Psoas muscle (tissue), 8 donors: ENCODE data around the gene DDAH1. TPM values are rescaled to one million over a fixed set of nuclear protein-coding genes. Genes with fewer than 3 reads are reported as not detected.
"Not testable (repeated sequence)": the region's sequence is repeated elsewhere in the genome, so short reads cannot be mapped to it uniquely, and the experiment has no call there.

Experiments
- ATAC-seq, 4 donors: fragments of 200-7000 bp; cut with Tn5 transposase; one replicate each; pipeline ENCODE4 v1.9.1; 2020; ENCODE audit warnings: moderate library complexity in 3 of 4, mild to moderate bottlenecking in 2 of 4
- DNase-seq, 2 donors: peaks; one replicate each; pipeline ENCODE4 v3.0.0-alpha.2; 2020
- H3K27ac ChIP-seq: fragments of 200-600 bp; one replicate; pipeline ENCODE4 v1.8.0; 2022
- H3K27me3 ChIP-seq, 3 donors: fragments of 200-600 bp in 1 of 3; one replicate each; pipeline versions ENCODE4 v1.6.1 to v1.8.0; 2013 to 2022; ENCODE audit warnings: low read length in 2 of 3, mild to moderate bottlenecking in 2 of 3, moderate library complexity in 1 of 3; ENCODE audit not compliant: insufficient read depth in 3 of 3
- H3K36me3 ChIP-seq, 2 donors: fragments of 200-600 bp in 1 of 2; one replicate each; pipeline versions ENCODE4 v1.6.1 to v1.8.0; 2013 to 2022; ENCODE audit warnings: low read depth in 1 of 2, mild to moderate bottlenecking in 1 of 2, moderate library complexity in 1 of 2; ENCODE audit not compliant: insufficient read depth in 1 of 2
- H3K4me1 ChIP-seq: fragments of 200-600 bp; one replicate; pipeline ENCODE4 v1.8.0; 2022
- H3K4me3 ChIP-seq: fragments of 200-600 bp; one replicate; pipeline ENCODE4 v1.8.0; 2022; ENCODE audit warnings: mild to moderate bottlenecking
- H3K9me3 ChIP-seq: fragments of 200-600 bp; one replicate; pipeline ENCODE4 v1.8.0; 2022
- CTCF ChIP-seq: fragments of 200-600 bp; IDR thresholded peaks from one replicate; pipeline ENCODE4 v1.8.0; 2022; ENCODE audit warnings: antibody characterized with exemption
- WGBS, 3 donors: extraction: QIAGEN DNeasy Blood & Tissue Kit; methylation state at CpG; one replicate each; pipeline versions ENCODE4 v1.1.6 to v1.1.7; 2013; 5-methylcytosine and 5-hydroxymethylcytosine counted together
- intact Hi-C, 2 donors: fragments of 100-400 bp; cut with DNase I; formaldehyde crosslinking; loops; one replicate each; pipeline versions ENCODE4 v1.11.0 to v1.14.2; 2022
- long read RNA-seq, 2 donors: library from polyadenylated mRNA; unstranded; transcript quantifications; one replicate each; pipeline ENCODE4 v2.0.0, GENCODE V29; 2021
- polyA plus RNA-seq, 3 donors: library from polyadenylated mRNA; stranded (reverse); fragments of 200-250 nt; gene quantifications; one replicate each; pipeline ENCODE4 v1.2.3, GENCODE V29; 2013
- total RNA-seq, 4 donors: library from RNA; stranded (reverse); fragmentation: NEBNext Ultra II Directional in 2 of 4; extraction: Animal tissue kit (Norgen Biotek cat#: 25700) in 2 of 4; gene quantifications; one replicate each; pipeline versions ENCODE4 v1.2.1 to v1.2.4, GENCODE V29; 2021 to 2023
- donor health status: healthy with polysubstance abuse.
- donor health status: DM: no; HTN: no; CAD: no; lungs with moderate emphysema.
- donor health status: Bipolar disorder and iron deficiency.
- donor health status: healthy.
- donor health status: DM: yes; HTN: yes; CAD: no.
- donor health status: DM: no; HTN: no; CAD: no.
- donor health status: DM: no; HTN: no; CAD: no.
- donor health status: DM: yes; HTN: yes; CAD: no.

The DDAH1 gene
- total RNA-seq (10 to 100 TPM in 3 of 4 donors, 1 to 10 TPM in 1; 8.2 to 53.6 (median 28.1) TPM), polyA plus RNA-seq (1 to 10 TPM; 2.1 to 4.3 (median 3.2) TPM)
- long read RNA-seq, donor 1, partial matches to known transcripts: 0 of 1 reads
- long read RNA-seq, donor 1, other reads (novel, unspliced or antisense): 0 of 1 reads
- long read RNA-seq, donor 2, partial matches to known transcripts: 1 of 4 reads
- long read RNA-seq, donor 2, other reads (novel, unspliced or antisense): 2 of 4 reads

- peak; percentile 78 to 88 (median 84) for ATAC-seq
- no peaks in the 10 kb centered on the region for H3K9me3 ChIP-seq
- no peaks in the 10 kb centered on the region for H3K36me3 ChIP-seq
- DNase-seq: peak in 1 of 2 donors; percentile 69
- peak within 1 kb of the TSS; percentile 85 for H3K4me3 ChIP-seq
- intact Hi-C loops: loop anchor here (10.0 kb wide), 2 partner anchors 120 to 160 kb away; no protein-coding TSS in a partner anchor
- 3 to 5% (median 3%) methylated on average over 35 to 56 of the region's 56 CpGs for WGBS, 3 donors
- H3K27me3 ChIP-seq: no peaks in the 10 kb centered on the region
- TF ChIP-seq CTCF: no peak
- H3K27ac ChIP-seq: peak within 1 kb of the TSS; percentile 70
- H3K4me1 ChIP-seq: peaks cover 6% of the 10 kb centered on the region
Measured at GRCh38 chr1:85465099-85465785, at the start of gene DDAH1. Gene DDAH1 (minus strand): TSS chr1:85465159. CDS start chr1:85465045, 114 bp downstream.

GRCh38 chr1:85513998-85514397 lies 49.0 kb upstream of the DDAH1 start:
- H3K36me3 ChIP-seq, H3K27me3 ChIP-seq, H3K4me3 ChIP-seq, intact Hi-C loops, ATAC-seq, H3K27ac ChIP-seq, DNase-seq, H3K9me3 ChIP-seq, H3K4me1 ChIP-seq: not testable (repeated sequence)
- WGBS, 3 donors: 92 to 94% (median 93%) methylated on average over 4 of the region's 4 CpGs

- ATAC-seq (no peak), DNase-seq (no peak)
- Histone ChIP-seq H3K9me3 (no peaks in the 10 kb centered on the region), H3K36me3 (no peaks in the 10 kb centered on the region), H3K4me3 (no peak overlapping the region), H3K27me3 (no peaks in the 10 kb centered on the region), H3K27ac (no peak overlapping the region), H3K4me1 (no peaks in the 10 kb centered on the region)
- no peak for TF ChIP-seq CTCF
- intact Hi-C loops: loop anchor here in 1 of 2 donors (10.0 kb wide), 1 partner anchor 190 kb away; no protein-coding TSS in a partner anchor
- WGBS, 3 donors: 86 to 95% (median 95%) methylated on average over 1 of the region's 1 CpG
Measured at GRCh38 chr1:85504417-85504816, 39.5 kb upstream of the DDAH1 start.

GRCh38 chr1:85502625-85503083 lies 37.7 kb upstream of the DDAH1 start:
- WGBS, 3 donors: 36 to 41% (median 39%) methylated on average over 3 of the region's 3 CpGs
- TF ChIP-seq CTCF: peak; percentile 53
- DNase-seq (peak in 1 of 2 donors; percentile 13), ATAC-seq (peak; percentile 60 to 88 (median 78))
- intact Hi-C loops: loop anchor here in 1 of 2 donors (1.0 to 10.0 kb wide), 2 partner anchors 192 to 194 kb away; no protein-coding TSS in a partner anchor
- Histone ChIP-seq H3K4me3 (no peak overlapping the region), H3K27ac (no peak overlapping the region), H3K9me3 (no peaks in the 10 kb centered on the region), H3K4me1 (no peaks in the 10 kb centered on the region), H3K36me3 (no peaks in the 10 kb centered on the region), H3K27me3 (no peaks in the 10 kb centered on the region)

- Histone ChIP-seq H3K4me1 (no peaks in the 10 kb centered on the region), H3K27ac (no peak overlapping the region), H3K27me3 (no peaks in the 10 kb centered on the region), H3K4me3 (no peak overlapping the region), H3K36me3 (no peaks in the 10 kb centered on the region), H3K9me3 (no peaks in the 10 kb centered on the region)
- intact Hi-C loops: loop anchor here in 1 of 2 donors (1.0 to 10.0 kb wide), 2 partner anchors 193 to 194 kb away; no protein-coding TSS in a partner anchor
- TF ChIP-seq CTCF: no peak
- DNase-seq (no peak), ATAC-seq (no peak)
- WGBS, 3 donors: 59 to 88% (median 73%) methylated on average over 4 of the region's 4 CpGs
Measured at GRCh38 chr1:85502171-85502570, 37.2 kb upstream of the DDAH1 start.
